Epithelial cell of proximal tubule (primary cell): ENCODE measurements around the gene PIK3CA. TPM values are rescaled to one million over a fixed set of nuclear protein-coding genes. Genes with fewer than 3 reads are reported as not detected.

Source experiments
- DNase-seq: peaks from one replicate; pipeline ENCODE4 v3.0.0-alpha.2; 2011; ENCODE audit warnings: low read depth
- H3K4me3 ChIP-seq: 2 replicates; pipeline ENCODE4 v1.5.1; 2011; ENCODE audit warnings: low read depth, mild to moderate bottlenecking, low read length
- total RNA-seq: library from RNA; depleted of rRNA; stranded (reverse); fragments of >200 nt; gene quantifications from 2 replicates; pipeline ENCODE4 v1.2.3, GENCODE V29; 2015
- TF ChIP-seq, protein P1 (sequence below): conservative IDR thresholded peaks from 2 replicates; pipeline ENCODE4 v1.5.1; 2012; ENCODE audit warnings: low read depth, mild to moderate bottlenecking, low read length

Gene PIK3CA
- total RNA-seq, 1 donor from 2014 or later, result 11.7 TPM

DNA sequence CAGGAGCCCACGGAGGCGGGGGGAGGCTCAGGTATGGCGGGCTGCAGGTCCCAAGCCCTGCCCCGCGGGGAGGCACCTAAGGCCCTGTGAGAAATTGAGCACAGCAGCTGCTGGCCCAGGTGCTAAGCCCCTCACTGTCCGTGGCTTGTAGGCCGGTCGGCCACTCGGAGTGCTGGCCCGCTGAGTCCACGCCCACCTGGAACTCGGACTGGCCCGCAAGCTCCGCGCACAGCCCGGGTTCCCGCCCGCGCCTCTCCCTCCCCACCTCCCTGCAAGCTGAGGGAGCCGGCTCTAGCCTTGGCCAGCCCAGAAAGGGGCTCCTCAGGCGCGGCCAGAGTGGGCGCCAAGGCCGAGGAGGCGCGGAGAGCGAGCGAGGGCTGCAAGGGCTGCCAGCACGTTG is 115.0 kb downstream of the PIK3CA start:
- TF ChIP-seq, protein P1, sequence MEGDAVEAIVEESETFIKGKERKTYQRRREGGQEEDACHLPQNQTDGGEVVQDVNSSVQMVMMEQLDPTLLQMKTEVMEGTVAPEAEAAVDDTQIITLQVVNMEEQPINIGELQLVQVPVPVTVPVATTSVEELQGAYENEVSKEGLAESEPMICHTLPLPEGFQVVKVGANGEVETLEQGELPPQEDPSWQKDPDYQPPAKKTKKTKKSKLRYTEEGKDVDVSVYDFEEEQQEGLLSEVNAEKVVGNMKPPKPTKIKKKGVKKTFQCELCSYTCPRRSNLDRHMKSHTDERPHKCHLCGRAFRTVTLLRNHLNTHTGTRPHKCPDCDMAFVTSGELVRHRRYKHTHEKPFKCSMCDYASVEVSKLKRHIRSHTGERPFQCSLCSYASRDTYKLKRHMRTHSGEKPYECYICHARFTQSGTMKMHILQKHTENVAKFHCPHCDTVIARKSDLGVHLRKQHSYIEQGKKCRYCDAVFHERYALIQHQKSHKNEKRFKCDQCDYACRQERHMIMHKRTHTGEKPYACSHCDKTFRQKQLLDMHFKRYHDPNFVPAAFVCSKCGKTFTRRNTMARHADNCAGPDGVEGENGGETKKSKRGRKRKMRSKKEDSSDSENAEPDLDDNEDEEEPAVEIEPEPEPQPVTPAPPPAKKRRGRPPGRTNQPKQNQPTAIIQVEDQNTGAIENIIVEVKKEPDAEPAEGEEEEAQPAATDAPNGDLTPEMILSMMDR, result no peak
- DNase-seq, result no peak
- no peak overlapping the region for H3K4me3 ChIP-seq

- TF ChIP-seq, protein P1, result no peak
- DNase-seq, result no peak
- H3K4me3 ChIP-seq, result no peak overlapping the region
Measured at GRCh38 chr3:179264449-179264848, 116.3 kb downstream of the PIK3CA start.

- DNase-seq, result no peak
- TF ChIP-seq, protein P1, result no peak
- H3K4me3 ChIP-seq, result no peak overlapping the region
Measured at GRCh38 chr3:179265092-179265491, 116.9 kb downstream of the PIK3CA start.

- DNase-seq, result no peak
- TF ChIP-seq, protein P1, result no peak
- no peak overlapping the region for H3K4me3 ChIP-seq
Measured at GRCh38 chr3:179265875-179266274, 117.7 kb downstream of the PIK3CA start.

DNA sequence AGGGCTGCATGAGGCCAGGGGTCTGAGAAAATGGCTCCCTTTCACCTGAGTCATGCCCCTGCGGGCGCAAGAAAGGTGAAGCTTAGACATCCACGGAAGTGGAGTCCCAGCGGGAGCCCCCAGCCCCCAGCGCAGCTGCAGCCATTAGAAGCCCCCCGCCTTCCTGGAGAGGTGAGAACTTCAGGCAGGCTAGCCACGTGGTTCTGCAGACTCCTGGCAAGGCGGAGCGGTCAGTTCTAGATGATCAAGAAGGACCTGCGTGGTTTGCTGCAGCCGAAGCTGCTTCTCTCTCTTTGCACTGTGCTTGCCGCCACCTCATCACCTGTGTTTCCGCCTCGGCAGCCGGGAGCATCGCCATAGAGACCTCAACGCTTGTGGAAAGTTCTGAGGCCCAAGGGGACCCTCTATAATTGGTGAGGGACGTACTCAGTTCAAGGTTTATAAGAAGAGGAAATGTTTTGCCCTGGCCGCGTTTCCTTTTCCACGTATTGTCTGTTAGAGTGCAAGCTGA is 118.6 kb downstream of the PIK3CA start:
- no peak overlapping the region for H3K4me3 ChIP-seq
- TF ChIP-seq, protein P1, result no peak
- no peak for DNase-seq

DNA sequence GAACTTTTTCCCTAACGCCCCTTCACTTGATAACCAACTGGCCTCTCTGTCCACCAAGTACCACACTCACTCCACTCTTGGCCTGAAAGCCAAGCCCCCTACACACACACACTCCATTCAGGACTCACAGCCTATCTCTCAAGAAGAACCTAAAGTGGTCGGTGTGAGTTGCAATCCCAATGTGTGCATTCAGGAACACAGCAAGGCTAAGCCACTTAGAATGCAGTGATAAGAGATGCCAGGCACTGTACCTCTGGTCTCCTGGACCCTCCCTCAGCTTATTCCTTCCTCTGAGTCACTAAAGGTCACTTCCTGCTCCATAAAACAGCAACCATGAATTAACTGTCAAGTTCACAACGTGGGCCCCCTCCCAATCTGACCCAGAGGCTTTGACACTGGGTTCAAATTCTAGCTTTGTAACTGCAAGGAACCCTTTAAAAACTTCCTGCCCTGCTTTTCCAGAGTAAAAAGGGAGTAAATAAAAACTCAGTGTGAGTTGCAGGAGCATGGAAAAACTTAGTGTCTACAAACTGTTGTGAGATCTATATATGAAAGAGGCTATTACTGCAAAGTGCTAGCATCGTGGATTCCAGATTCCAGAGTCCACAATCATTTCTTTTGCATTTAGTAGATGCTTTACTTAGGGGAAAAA is 120.4 kb downstream of the PIK3CA start:
- TF ChIP-seq, protein P1, result no peak

DNA sequence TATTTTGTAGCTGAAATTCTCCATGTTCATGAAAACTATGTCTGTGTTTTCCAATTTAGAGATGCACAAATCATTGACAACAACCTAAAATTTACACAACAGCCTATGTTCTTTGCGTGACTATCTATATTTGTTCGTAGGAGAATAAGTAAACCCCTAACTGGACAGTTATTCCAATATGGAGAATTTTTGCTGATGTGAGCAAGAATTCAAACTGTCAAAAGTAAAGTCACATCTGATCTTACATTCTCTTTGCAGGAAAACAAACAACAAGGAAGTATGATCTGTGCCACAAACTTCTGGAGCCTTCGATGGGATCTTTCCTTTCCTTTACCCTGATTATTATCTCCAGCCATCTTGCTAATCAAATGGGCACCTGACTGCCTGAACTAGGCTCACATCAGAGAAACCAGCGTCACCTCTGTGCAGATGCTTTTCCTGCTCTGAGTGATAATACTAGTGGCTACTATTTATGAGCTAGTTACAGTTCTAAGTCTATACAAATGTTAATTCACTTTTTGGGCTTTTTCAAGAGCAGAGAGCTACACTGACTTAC is 121.1 kb downstream of the PIK3CA start:
- TF ChIP-seq, protein P1, result no peak
- DNase-seq, result no peak
- no peak overlapping the region for H3K4me3 ChIP-seq

More for the DNA sequence above, 120.4 kb downstream of the PIK3CA start:
- H3K4me3 ChIP-seq, result no peak overlapping the region
- no peak for DNase-seq
